Tibial nerve (tissue), 4 donors: ENCODE results near the gene CACNA1H. TPM values are rescaled to one million over a fixed set of nuclear protein-coding genes. Genes with fewer than 3 reads are reported as not detected.

Source experiments
- DNase-seq, 2 donors: peaks; one replicate each; pipeline ENCODE4 v3.0.0-alpha.2; 2019; ENCODE audit warnings: low spot score in 2 of 2
- H3K27ac ChIP-seq, 4 donors: fragments of 200-600 bp; sonication (generic) in 3 of 4; one replicate each; pipeline ENCODE4 v1.5.1; 2017 to 2019; ENCODE audit warnings: mild to moderate bottlenecking in 1 of 4
- H3K27me3 ChIP-seq, 2 donors: fragments of 200-600 bp; sonication (generic) in 1 of 2; one replicate each; pipeline versions ENCODE4 v1.5.1 to v1.6.0; 2017 to 2019
- H3K36me3 ChIP-seq, 3 donors: fragments of 200-600 bp; sonication (generic); one replicate each; pipeline ENCODE4 v1.5.1; 2018 to 2019
- H3K4me1 ChIP-seq, 4 donors: fragments of 200-600 bp; sonication (generic) in 3 of 4; one replicate each; pipeline ENCODE4 v1.5.1; 2017 to 2019
- H3K4me3 ChIP-seq, 4 donors: fragments of 200-600 bp; sonication (generic) in 3 of 4; one replicate each; pipeline ENCODE4 v1.5.1; 2017 to 2019; ENCODE audit warnings: mild to moderate bottlenecking in 1 of 4, moderate library complexity in 1 of 4
- H3K9me3 ChIP-seq, 4 donors: fragments of 200-600 bp; sonication (generic) in 3 of 4; one replicate each; pipeline ENCODE4 v1.5.1; 2017 to 2019
- EP300 ChIP-seq, 2 donors: sonication (generic); formaldehyde crosslinking; IDR thresholded peaks; one replicate each; pipeline ENCODE4 v1.6.1; 2017; ENCODE audit warnings: antibody characterized with exemption in 2 of 2, mild to moderate bottlenecking in 1 of 2
- POLR2A ChIP-seq, 2 donors: fragments of 450-650 bp; IDR thresholded peaks; one replicate each; pipeline ENCODE4 v1.6.1; 2017; ENCODE audit warnings: antibody characterized with exemption in 2 of 2, mild to moderate bottlenecking in 2 of 2, moderate library complexity in 2 of 2
- WGBS, 2 donors: methylation state at CpG; one replicate each; pipeline ENCODE4 v1.1.5; 2018; 5-methylcytosine and 5-hydroxymethylcytosine counted together
- total RNA-seq, 4 donors: library from RNA; depleted of rRNA; stranded (reverse); fragments of >200 nt; gene quantifications; one replicate each; pipeline ENCODE4 v1.1.0, GENCODE V29; 2016
- TF ChIP-seq, protein P1 (sequence below), 5 experiments: fragments of 200-600 bp in 3 of 5; fragments of 450-650 bp in 2 of 5; sonication (generic) in 3 of 5; IDR thresholded peaks; one replicate each; pipeline ENCODE4 v1.5.1; 2016 to 2019; ENCODE audit warnings: antibody characterized with exemption in 5 of 5, mild to moderate bottlenecking in 3 of 5, moderate library complexity in 2 of 5

The CACNA1H gene
- total RNA-seq, 4 donors from 2014 or later: 3.8 to 12.0 (median 9.0) TPM

DNA sequence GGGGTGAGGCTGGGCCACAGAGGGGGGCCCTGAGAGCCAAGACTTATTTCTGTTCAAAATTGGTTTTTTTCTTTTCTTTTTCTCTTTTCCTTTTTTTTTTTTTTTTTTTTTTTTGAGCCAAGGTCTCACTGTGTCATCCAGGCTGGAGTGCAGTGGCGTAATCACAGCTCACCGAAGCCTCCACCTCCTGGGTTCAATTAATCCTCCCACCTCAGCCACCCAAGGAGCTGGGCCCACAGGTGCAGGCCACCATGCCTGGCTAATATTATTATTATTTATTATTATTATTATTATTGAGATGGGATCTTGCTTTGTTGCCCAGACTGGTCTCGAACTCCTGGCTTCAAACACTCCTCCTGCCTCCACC, 17.5 kb upstream of the CACNA1H start:
- Histone ChIP-seq H3K4me1 (no peaks in the 10 kb centered on the region), H3K36me3 (no peaks in the 10 kb centered on the region), H3K27me3 (peaks cover 0 to 20% of the 10 kb centered on the region in 2 donors), H3K4me3 (no peak overlapping the region), H3K9me3 (no peaks in the 10 kb centered on the region), H3K27ac (no peak overlapping the region)
- TF ChIP-seq POLR2A (IDR thresholded peaks at IDR 0.05) (no peak), EP300 (IDR thresholded peaks at IDR 0.05) (no peak)
- TF ChIP-seq, protein P1, sequence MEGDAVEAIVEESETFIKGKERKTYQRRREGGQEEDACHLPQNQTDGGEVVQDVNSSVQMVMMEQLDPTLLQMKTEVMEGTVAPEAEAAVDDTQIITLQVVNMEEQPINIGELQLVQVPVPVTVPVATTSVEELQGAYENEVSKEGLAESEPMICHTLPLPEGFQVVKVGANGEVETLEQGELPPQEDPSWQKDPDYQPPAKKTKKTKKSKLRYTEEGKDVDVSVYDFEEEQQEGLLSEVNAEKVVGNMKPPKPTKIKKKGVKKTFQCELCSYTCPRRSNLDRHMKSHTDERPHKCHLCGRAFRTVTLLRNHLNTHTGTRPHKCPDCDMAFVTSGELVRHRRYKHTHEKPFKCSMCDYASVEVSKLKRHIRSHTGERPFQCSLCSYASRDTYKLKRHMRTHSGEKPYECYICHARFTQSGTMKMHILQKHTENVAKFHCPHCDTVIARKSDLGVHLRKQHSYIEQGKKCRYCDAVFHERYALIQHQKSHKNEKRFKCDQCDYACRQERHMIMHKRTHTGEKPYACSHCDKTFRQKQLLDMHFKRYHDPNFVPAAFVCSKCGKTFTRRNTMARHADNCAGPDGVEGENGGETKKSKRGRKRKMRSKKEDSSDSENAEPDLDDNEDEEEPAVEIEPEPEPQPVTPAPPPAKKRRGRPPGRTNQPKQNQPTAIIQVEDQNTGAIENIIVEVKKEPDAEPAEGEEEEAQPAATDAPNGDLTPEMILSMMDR (IDR thresholded peaks at IDR 0.05): no peak
- no peak for DNase-seq
- 77 to 85% methylated on average over 3 of the region's 3 CpGs for WGBS, 2 donors

- Histone ChIP-seq H3K27ac (no peak overlapping the region), H3K4me3 (no peak overlapping the region), H3K4me1 (no peaks in the 10 kb centered on the region), H3K36me3 (no peaks in the 10 kb centered on the region), H3K9me3 (no peaks in the 10 kb centered on the region), H3K27me3 (peaks cover 0 to 38% of the 10 kb centered on the region in 2 donors)
- no peak for DNase-seq
- no peak for TF ChIP-seq POLR2A (IDR thresholded peaks at IDR 0.05)
- no peak for TF ChIP-seq EP300 (IDR thresholded peaks at IDR 0.05)
- TF ChIP-seq, protein P1 (IDR thresholded peaks at IDR 0.05): no peak
- WGBS, 2 donors: 81 to 83% methylated on average over 24 of the region's 24 CpGs
Measured at GRCh38 chr16:1137604-1138003, 15.3 kb upstream of the CACNA1H start.

DNA sequence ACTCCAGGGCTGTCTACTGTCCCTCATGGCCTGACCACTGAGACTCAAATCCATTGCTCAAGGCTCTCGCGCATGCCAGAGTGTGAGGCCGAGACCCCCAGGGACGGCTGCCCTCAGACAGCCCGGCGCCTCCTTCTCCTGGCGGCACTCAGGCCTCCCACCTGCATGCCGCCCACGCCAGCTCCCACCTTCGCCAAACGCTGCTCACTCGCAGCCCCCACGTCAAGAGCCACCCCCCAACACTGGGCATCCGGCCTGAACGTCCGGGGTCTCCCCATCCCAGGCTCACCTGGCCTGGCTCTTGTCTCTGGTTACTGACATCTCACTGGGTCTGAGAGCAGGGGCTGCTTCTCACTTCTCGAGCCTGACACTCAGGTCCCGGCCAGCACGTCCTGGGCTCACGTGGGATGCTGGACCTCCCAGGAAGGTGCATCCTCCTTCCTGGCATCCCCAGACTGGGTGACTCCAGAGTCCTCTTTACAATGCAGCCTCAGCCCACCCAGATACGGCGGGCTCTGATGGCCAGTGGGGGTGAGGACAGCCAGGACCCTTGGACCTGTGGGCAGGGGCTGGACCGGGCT, 12.2 kb upstream of the CACNA1H start:
- Histone ChIP-seq H3K36me3 (no peaks in the 10 kb centered on the region), H3K27ac (no peak overlapping the region), H3K4me1 (no peaks in the 10 kb centered on the region), H3K27me3 (peaks cover 0 to 50% of the 10 kb centered on the region in 2 donors), H3K9me3 (no peaks in the 10 kb centered on the region), H3K4me3 (no peak overlapping the region)
- 70 to 80% methylated on average over 21 to 23 of the region's 23 CpGs for WGBS, 2 donors
- DNase-seq: no peak
- no peak for TF ChIP-seq POLR2A (IDR thresholded peaks at IDR 0.05)
- no peak for TF ChIP-seq EP300 (IDR thresholded peaks at IDR 0.05)
- TF ChIP-seq, protein P1 (IDR thresholded peaks at IDR 0.05): no peak

DNA sequence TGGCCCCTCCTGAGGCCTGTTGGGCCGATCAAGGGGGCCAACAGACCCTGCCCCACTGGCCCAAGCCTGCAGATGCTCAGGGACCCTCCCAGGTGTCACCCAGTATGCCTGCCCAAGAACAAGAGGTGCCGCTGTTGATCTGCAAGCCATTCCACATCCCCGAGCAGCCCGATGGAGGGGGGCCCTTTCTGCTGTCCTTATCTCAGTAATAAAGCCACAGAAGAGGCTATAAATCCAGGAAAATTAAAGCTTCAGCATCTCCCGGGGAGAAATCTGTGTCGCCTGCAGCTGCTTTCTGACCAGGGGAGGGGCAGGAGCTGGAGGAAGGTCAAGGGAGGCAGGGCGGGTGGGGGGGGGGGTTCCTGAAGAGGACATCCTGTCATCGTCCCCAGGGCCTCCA, 11.7 kb upstream of the CACNA1H start:
- TF ChIP-seq, protein P1 (IDR thresholded peaks at IDR 0.05): no peak
- TF ChIP-seq EP300 (IDR thresholded peaks at IDR 0.05) (no peak), POLR2A (IDR thresholded peaks at IDR 0.05) (no peak)
- DNase-seq: no peak
- H3K27me3 ChIP-seq: peaks cover 0 to 55% of the 10 kb centered on the region in 2 donors
- H3K36me3 ChIP-seq: no peaks in the 10 kb centered on the region
- H3K4me3 ChIP-seq: no peak overlapping the region
- WGBS, 2 donors: 34 to 50% methylated on average over 8 of the region's 8 CpGs
- no peaks in the 10 kb centered on the region for H3K9me3 ChIP-seq
- H3K4me1 ChIP-seq: no peaks in the 10 kb centered on the region
- no peak overlapping the region for H3K27ac ChIP-seq

- no peak for DNase-seq
Measured at GRCh38 chr16:1141716-1142115, 11.2 kb upstream of the CACNA1H start.

More at GRCh38 chr16:1141716-1142115, 11.2 kb upstream of the CACNA1H start:
- no peak overlapping the region for H3K27ac ChIP-seq
- TF ChIP-seq, protein P1 (IDR thresholded peaks at IDR 0.05): no peak
- TF ChIP-seq EP300 (IDR thresholded peaks at IDR 0.05) (no peak), POLR2A (IDR thresholded peaks at IDR 0.05) (no peak)
- 72 to 75% methylated on average over 4 to 6 of the region's 8 CpGs for WGBS, 2 donors
- no peak overlapping the region for H3K4me3 ChIP-seq
- no peaks in the 10 kb centered on the region for H3K36me3 ChIP-seq
- no peaks in the 10 kb centered on the region for H3K4me1 ChIP-seq
- H3K27me3 ChIP-seq: peaks cover 0 to 59% of the 10 kb centered on the region in 2 donors
- H3K9me3 ChIP-seq: no peaks in the 10 kb centered on the region
